Breast epithelium (tissue), 3 donors: ENCODE measurements around the gene ZNF467.

ENCODE experiments used
- POLR2A ChIP-seq: fragments of 450-650 bp; IDR thresholded peaks from one replicate; pipeline ENCODE4 v1.6.1; 2016; ENCODE audit warnings: antibody characterized with exemption, mild to moderate bottlenecking, moderate library complexity
- POLR2AphosphoS5 ChIP-seq, 3 donors: sonication (generic); formaldehyde crosslinking; IDR thresholded peaks; one replicate each; pipeline ENCODE4 v1.6.1; 2017; ENCODE audit warnings: antibody characterized with exemption in 3 of 3

DNA sequence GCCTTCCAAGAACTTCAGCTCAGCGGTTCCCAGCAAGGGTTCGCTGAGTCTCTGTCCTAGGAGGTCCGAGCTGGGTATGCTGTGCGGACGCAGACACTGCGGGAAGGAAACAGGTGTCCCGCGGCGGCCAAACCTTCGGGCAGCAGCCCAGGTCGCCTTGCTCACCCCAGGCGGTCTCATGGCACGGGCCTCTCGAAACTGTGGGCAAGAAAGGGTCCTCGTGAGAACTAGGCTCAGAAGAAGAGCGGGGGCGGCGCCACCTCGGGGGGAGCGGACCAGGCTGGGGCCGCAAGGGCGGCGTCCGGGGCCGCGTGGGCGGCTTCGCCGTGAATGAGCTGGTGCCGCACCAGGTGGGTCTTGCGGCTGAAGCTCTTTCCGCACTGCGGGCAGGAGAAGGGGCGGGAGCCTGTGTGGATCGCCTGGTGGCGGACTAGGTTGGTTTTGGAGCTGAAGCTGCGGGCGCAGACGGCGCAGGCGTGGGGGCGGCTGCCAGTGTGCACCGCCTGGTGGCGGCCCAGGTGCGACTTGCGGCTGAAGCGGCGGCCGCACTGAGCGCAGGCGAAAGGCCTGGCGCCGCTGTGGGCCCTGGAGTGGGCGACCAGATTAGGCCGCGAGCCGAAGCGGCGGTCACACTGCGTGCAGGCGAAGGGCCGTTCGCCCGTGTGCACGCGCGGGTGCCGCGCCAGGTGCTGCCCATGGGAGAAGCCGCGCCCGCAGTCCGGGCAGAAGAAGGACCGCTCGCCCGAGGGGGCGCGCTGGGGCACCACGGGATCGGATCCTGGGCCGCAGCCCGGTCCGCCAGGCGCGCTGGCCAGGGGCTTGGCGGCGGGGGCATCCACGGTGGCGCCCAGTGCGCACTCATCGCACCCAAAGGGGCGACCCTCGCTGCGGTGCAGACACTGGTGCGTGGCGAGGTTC, 8.6 kb downstream of the ZNF467 start:
- TF ChIP-seq POLR2A, result no peak
- no peak for TF ChIP-seq POLR2AphosphoS5 (IDR thresholded peaks at IDR 0.05)
